ENCODE data around the gene CMBL. TPM values are rescaled to one million over a fixed set of nuclear protein-coding genes. Genes with fewer than 3 reads are reported as not detected.
A peak's percentile ranks its signal among the peaks of the same experiment; 100 is the strongest.

CMBL gene
- total and polyA plus RNA-seq, 8 donors: 6.2 to 20.3 (median 11.6) TPM

DNA sequence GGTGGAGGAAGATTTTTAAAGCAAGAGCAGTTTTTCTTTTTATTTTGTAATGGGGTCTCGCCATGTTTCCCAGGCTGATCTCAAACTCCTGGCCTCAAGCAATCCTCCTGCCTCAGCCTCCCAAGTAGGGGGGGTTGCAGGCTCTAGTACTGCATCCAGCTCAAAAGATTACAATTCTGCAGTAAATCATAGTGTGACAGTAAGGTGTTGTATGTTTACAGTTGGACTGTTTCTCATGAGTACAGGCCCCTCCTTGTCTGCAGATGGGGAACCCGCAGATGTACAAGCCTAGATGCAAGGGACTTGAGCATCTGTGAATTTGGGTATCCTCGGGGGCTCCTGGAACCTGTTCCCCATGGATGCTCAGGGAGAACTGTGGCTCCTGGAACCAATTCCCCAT is 54.3 kb downstream of the CMBL start:
- DNase-seq: no peak
- FAIRE-seq: no peak
- H3K27ac ChIP-seq: no peak overlapping the region
- no peak for ATAC-seq
- 91 to 93% methylated on average over 3 of the region's 3 CpGs for WGBS, 2 donors
- intact Hi-C loops (cut with DNase I): loop anchor here in 1 of 3 donors (10.0 kb wide), 1 partner anchor 131 kb away; no protein-coding TSS in a partner anchor
- H3K4me1 ChIP-seq: peaks cover 11 to 19% (median 15%) of the 10 kb centered on the region in 3 donors
- H3K9me3 ChIP-seq: no peaks in the 10 kb centered on the region
- no peaks in the 10 kb centered on the region for H3K27me3 ChIP-seq
- no peak for TF ChIP-seq CTCF (IDR thresholded peaks at IDR 0.05)
- H3K36me3 ChIP-seq: peaks cover 0 to 29% (median 27%) of the 10 kb centered on the region in 3 donors
- H3K4me3 ChIP-seq: no peak overlapping the region

DNA sequence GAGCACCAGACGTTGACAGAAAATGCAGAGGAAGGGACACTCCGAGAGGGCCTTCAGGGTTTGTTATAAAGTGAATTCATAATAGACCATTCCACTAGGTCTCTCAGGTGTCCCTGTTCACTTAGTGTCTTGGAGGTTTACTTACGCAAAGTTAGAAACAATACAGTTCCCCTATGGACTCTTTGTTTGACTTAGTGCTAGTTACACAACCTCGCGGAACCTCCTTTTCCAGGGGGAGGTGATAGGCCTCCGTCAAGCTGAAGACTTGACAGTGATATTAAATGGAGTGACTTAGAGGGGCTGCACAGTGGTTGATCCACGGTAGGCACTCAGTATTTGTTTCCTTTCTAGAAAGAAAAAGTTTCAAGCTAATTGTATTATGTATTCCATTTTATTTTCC is 56.3 kb downstream of the CMBL start:
- TF ChIP-seq CTCF (IDR thresholded peaks at IDR 0.05): no peak
- ATAC-seq (no peak), DNase-seq (no peak), FAIRE-seq (no peak)
- Histone ChIP-seq H3K27me3 (no peaks in the 10 kb centered on the region), H3K9me3 (no peaks in the 10 kb centered on the region), H3K36me3 (peaks cover 0 to 16% (median 9%) of the 10 kb centered on the region in 3 donors), H3K27ac (no peak overlapping the region), H3K4me1 (peaks cover 11 to 19% (median 15%) of the 10 kb centered on the region in 3 donors), H3K4me3 (peak overlapping the region; percentile 82 to 98 (median 95))
- intact Hi-C loops (cut with DNase I): loop anchor here in 1 of 3 donors (10.0 kb wide), 1 partner anchor 133 kb away; no protein-coding TSS in a partner anchor
- 15 to 20% methylated on average over 7 of the region's 7 CpGs for WGBS, 2 donors

DNA sequence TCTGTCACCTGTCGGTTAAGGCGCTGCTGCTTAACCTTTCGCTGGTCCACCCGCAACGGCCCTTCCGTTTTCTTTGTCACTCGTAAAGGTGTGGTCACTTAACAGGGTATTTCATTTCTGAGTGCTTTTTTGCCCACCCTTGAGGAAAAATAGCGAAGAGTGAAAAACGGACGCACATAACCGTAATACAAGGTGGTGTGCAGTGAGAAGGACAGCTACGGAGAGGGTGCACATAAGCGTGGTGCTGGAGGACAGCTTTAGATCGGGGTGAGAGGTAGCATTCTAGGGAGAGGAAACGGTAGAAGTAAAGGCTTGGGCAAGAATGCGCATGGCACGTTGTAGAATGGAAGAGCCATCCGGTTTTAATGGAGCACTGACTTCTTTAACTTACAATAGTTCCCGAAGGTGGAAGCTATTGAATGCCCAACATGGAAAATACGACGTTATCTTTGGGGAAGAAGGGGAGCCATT is 56.9 kb downstream of the CMBL start:
- Histone ChIP-seq H3K36me3 (peaks cover 0 to 10% (median 4%) of the 10 kb centered on the region in 3 donors), H3K27ac (peak overlapping the region in 3 of 4 donors; percentile 92 to 98 (median 97)), H3K4me1 (peaks cover 11 to 19% (median 15%) of the 10 kb centered on the region in 3 donors), H3K9me3 (no peaks in the 10 kb centered on the region), H3K27me3 (no peaks in the 10 kb centered on the region), H3K4me3 (peak overlapping the region; percentile 82 to 98 (median 95))
- ATAC-seq (peak in 1 of 4 donors; percentile 10), DNase-seq (no peak), FAIRE-seq (no peak)
- intact Hi-C loops (cut with DNase I): loop anchor here in 1 of 3 donors (10.0 kb wide), 1 partner anchor 134 kb away; no protein-coding TSS in a partner anchor
- 0% methylated on average over 21 of the region's 21 CpGs for WGBS, 2 donors
- no peak for TF ChIP-seq CTCF (IDR thresholded peaks at IDR 0.05)

DNA sequence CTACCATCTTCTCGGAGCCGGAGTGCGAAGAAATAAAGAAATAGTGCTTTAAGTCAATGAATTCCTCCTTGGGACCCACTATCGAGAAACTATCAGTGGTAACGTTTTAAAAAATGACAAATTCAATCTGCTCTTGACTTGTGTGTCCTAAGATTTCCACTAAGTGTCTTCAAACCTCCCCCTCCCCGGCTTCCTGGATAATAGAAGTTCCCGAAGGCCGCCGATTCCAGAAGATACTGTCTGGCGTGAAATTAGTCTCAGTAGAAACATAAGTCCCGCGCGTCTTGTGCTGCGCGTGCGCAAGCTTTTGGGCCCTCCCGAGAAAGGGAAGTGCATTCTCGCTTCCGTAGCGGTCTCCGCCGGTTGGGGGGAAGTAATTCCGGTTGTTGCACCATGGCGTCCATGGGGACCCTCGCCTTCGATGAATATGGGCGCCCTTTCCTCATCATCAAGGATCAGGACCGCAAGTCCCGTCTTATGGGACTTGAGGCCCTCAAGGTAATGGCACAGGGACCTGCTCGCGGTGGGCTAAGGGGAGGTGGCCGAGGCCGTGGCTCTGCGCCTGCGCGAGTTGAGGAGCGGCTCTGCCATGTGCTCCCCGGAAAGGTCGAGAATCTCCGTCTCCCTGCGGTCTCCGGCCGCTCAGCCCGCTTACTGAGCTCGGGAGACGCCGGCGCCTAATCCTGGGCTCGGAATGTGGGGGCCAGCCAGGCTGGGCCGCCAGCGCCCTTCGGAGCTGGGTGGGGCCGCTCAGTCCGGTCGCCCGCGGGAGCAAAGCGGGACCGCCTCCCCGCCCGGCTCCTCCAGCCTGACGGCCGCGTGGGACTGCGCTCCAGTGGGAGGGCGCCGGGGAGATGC is 57.5 kb downstream of the CMBL start, which contains the start of gene CCT5:
Gene CCT5, plus strand, starts transcription at position 333 of the 858 bp plus-strand sequence. Its CDS starts 61 bp downstream, at position 394.
- peak; percentile 88 to 94 (median 92) for ATAC-seq
- H3K4me1 ChIP-seq: peaks cover 11 to 19% (median 15%) of the 10 kb centered on the region in 3 donors
- 0% methylated on average over 65 to 67 of the region's 67 CpGs for WGBS, 2 donors
- peaks cover 0 to 4% (median 0%) of the 10 kb centered on the region in 3 donors for H3K36me3 ChIP-seq
- FAIRE-seq: no peak
- H3K27ac ChIP-seq: peak within 1 kb of the TSS; percentile 85 to 98 (median 94)
- H3K27me3 ChIP-seq: no peaks in the 10 kb centered on the region
- no peaks in the 10 kb centered on the region for H3K9me3 ChIP-seq
- peak; percentile 89 to 98 (median 92) for DNase-seq
- peak within 1 kb of the TSS; percentile 82 to 98 (median 95) for H3K4me3 ChIP-seq
- TF ChIP-seq CTCF (IDR thresholded peaks at IDR 0.05): no peak
- intact Hi-C loops (cut with DNase I): loop anchor here in 1 of 3 donors (10.0 kb wide), 1 partner anchor 135 kb away; no protein-coding TSS in a partner anchor

Data from pancreas (tissue), 10 donors.